ENCODE results near the gene ZNF236.

GRCh38 chr18:76838182-76838581 lies 15.8 kb downstream of the ZNF236 start:
- no peak for TF ChIP-seq CTCF (IDR thresholded peaks at IDR 0.05)
- TF ChIP-seq POLR2A (IDR thresholded peaks at IDR 0.05) = no peak
- no peak for TF ChIP-seq EP300 (IDR thresholded peaks at IDR 0.05)
- TF ChIP-seq POLR2AphosphoS5 (IDR thresholded peaks at IDR 0.05) = no peak

All from sigmoid colon (tissue), 4 donors.